HG03045 (cell line): ENCODE data around the gene LCN1.
"Not testable (repeated sequence)": the region's sequence is repeated elsewhere in the genome, so short reads cannot be mapped to it uniquely, and the experiment has no call there.

Experiments used
- ATAC-seq: cut with Tn5 transposase; IDR thresholded peaks from one replicate; pipeline ENCODE4 v1.9.1; 2021; ENCODE audit warnings: mild to moderate bottlenecking, moderate library complexity; ENCODE audit not compliant: unreplicated experiment

The LCN1 gene

GRCh38 chr9:135545646-135546176 lies 24.5 kb downstream of the LCN1 start, which contains the start of gene OBP2A:
Gene OBP2A, plus strand, starts transcription at chr9:135546126. Its CDS starts 55 bp downstream, at chr9:135546181.
- not testable (repeated sequence) for ATAC-seq

DNA sequence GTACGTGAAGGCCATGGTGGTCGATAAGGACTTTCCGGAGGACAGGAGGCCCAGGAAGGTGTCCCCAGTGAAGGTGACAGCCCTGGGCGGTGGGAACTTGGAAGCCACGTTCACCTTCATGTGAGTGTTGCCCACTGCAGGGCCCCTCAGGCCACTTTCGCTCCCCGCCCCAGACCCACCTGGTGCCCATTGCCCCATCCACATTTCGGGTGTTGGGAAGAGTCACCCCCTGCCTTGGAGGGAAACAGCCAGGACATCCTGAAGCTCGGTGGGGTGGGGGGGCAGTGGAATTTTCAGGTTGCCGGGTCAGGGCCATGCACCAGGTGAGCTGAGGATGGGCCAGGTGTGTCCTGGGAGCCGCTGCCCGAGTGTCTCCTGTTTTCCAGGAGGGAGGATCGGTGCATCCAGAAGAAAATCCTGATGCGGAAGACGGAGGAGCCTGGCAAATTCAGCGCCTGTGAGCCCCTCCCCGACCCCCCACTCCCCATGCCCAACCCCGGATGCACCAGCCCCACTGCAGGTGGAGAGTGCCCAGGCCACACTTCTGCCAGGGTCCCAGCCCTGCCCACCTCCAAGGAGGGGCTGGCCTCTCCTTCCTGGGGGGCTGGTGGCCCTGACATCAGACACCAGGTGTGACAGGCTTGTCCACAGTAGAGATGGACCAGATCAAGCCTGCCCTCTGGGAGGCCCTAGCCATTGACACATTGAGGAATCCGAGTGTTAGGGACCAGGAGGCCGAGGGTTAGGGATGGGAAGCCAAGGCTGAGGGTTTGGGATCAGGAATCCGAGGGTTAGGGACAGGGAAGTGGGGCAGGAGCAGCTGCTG lies 25.8 kb downstream of the LCN1 start:
- ATAC-seq, result not testable (repeated sequence)

DNA sequence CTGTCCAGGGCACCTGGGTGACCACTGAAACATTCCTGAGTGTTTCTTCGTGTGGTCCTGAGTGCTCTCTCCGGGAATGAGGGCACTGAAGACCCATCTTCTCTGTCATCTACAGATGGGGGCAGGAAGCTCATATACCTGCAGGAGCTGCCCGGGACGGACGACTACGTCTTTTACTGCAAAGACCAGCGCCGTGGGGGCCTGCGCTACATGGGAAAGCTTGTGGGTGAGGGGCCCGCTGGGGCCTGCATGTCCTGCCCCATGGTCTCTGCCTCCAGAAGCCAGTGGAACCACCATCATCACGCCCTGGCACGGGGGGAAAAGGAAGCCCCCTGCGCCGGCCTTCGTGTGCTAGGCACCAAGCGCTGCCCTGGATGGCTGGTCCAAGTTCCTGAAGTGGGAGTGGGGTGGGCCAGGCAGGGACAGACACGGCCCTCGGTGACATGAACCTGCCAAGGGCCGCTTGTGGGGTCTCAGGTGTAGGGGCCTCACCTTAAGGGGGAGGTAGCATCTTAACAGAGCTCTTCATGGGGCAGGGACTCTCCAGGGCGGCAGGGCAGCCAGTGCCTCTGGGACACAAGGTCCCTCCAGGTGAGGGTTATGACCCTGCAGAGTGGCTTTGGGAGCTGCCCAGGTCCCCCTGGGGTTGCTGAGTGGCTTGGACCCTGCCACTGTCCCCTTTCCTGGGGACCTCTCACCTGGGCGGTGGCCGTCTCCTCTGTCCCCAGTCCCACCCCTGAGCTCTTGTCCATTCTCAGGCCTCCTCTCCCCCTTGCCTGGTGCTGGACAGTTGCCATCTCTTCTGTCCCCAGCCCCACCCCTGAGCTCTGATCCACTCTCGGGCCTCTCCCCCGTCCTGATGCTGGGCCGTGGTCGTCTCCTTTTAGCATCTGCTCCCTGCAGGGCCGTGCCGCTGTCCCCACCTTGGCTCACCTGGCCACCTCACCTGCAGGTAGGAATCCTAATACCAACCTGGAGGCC lies 26.8 kb downstream of the LCN1 start:
- ATAC-seq, result no peak

DNA sequence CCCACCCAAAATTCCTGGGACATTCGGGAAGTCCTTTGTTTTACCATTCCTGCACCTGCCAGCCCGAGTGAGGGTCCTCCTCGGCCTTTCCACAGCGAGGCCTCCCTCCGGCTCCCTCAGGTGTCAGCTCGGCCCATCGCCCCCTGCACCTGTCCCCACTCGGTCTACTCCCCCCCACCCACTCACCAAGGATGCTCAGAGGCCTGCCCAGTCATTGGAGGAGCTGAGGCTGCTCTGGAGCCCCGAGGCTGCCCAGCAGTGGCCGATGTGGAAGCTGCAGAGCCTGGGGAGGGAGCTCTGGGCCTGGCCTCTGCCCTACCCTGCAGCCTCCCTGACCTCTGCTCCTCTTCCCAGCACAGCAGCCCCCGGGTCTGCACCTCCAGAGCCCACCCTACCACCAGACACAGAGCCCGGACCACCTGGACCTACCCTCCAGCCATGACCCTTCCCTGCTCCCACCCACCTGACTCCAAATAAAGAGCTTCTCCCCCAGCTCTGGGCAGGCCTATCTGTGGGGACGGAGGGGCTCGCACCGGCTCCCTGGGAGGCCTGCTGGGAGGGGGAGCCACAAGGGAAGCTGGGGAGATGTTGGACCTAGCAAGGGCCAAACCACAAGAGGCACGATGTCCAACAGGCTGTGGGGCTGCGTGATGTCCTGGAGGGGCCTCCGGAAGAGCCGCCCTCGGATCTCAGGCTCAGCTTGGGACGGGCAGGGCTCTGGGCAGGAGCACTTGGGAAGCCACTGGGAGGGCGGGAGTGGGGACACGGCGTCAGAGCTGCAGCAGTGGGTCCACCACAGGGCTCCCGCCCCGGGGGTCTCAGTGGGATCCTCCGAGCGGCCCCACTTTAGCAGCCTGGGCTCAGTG lies 28.5 kb downstream of the LCN1 start:
- not testable (repeated sequence) for ATAC-seq

- no peak for ATAC-seq
Observed at GRCh38 chr9:135550344-135550918, 29.2 kb downstream of the LCN1 start.

DNA sequence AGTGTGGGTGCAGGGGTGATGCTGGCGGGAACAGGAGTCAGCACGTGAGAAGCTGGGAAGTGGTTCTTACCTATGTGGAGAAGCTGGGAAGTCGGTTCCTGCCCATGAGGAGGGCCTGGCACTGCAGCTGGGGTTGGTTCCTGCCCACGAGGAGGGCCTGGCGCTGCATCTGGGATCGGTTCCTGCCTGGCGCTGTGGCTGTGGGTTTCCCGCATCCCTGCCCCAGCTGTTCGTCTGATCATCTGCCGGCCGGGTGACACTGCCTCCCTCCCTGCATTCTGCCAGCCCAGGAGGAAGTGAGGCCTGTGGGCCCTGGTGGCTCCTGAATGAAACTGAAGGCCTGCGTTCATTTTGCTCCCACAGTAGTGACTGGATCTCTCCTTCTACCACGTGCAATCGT lies 29.8 kb downstream of the LCN1 start:
- no peak for ATAC-seq

GRCh38 chr9:135551456-135551855 lies 30.2 kb downstream of the LCN1 start:
- no peak for ATAC-seq

GRCh38 chr9:135552021-135552697 lies 30.9 kb downstream of the LCN1 start:
- ATAC-seq, result no peak

GRCh38 chr9:135552698-135553171 lies 31.5 kb downstream of the LCN1 start:
- no peak for ATAC-seq

DNA sequence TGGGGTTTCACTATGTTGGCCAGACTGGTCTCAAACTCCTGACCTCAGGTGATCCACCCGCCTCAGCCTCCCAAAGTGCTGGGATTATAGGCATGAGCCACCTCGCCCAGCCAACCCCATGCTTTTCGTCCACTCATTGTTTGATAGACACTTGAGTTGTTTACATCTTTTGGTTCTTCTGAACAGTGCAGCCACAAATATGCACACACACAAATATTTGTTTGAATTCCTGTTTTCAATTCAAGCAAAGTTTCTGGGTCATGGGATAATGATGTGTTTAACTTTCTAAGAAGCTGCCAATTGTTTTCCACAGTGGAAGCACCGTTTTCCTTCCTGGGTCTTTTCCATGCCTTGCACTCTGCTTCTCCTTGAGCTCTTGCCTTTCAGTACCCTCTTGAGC lies 33.5 kb downstream of the LCN1 start:
- ATAC-seq, result no peak

DNA sequence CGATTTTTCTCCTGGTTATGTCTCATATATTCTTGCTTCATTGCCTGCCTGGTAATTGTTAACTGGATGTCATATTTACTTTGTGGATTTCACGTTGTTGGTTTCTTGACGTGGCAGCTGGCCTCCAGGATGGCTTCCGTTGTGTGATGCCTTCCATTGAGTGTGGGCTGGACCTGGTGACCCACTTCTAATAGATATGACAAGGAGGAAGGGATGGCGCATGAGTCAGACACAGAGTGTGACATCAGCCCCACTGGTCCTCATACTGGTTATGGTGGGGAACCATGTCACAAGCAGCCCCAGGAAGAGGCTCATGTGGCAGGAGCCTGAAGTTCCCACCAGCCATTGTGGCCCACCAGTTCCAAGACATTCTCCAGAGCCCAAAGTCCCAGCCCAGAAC lies 34.0 kb downstream of the LCN1 start:
- ATAC-seq, result no peak

DNA sequence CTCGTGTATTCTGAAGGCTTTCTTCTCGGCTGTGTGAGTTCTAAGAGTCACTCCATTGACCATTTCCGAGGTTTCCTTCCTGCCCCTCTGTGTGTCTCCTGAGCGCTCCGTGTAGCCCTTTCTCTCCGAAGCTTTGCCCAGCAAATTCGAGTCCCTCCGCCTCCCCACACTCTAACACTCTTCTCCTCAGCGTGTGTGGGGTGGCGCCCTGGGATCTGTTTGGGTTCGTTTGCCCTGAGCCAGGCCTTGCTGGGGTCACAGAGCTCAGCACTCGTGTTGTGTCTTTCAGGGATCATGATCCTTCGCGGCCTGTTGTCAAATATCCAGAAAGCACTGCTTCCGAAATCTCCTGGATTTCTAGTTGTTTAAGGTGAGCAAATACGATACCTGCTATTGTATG lies 34.7 kb downstream of the LCN1 start:
- no peak for ATAC-seq

- no peak for ATAC-seq
Observed at GRCh38 chr9:135559606-135560005, 38.4 kb downstream of the LCN1 start.

DNA sequence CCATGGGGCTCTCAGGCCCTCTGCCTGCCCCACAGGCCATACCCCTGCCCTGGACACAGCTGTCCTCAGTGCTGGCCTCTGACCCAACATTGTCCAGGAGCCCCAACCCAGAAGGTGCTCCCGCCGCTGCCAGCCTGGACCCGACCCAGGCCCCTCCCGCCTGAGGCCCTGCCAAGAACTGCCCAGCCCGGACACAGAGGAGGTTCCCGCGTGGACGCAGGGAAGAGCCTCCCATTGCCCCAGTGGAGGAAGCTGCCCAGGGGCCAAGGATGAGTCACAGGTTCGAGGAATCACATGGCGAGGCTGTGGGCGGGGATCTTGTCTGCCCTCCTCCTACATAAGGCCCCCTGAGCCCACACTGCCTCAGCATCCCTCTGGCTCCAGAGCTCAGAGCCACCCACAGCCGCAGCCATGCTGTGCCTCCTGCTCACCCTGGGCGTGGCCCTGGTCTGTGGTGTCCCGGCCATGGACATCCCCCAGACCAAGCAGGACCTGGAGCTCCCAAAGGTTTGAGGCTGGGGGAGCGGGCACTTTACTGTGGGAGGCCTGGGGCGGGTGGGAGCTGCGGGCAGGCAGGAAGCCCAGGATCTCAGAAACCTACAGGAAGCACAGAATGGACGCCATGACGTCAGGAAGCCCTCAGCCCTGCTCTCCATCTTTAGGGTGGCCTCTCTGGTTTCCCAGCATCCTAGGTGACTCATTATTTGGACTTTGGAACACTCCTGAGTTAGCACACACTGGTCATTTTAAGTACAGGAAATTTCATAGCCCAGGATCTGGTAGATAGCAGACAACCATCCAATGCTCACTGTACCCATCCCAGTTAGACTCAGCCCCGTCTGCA lies 40.4 kb downstream of the LCN1 start, which contains the start of gene PAEP:
Gene PAEP, plus strand, starts transcription at position 366 of the 844 bp plus-strand sequence.
- ATAC-seq, result no peak

- ATAC-seq, result no peak
Observed at GRCh38 chr9:135562235-135562745, 41.0 kb downstream of the LCN1 start.

GRCh38 chr9:135563039-135563476 lies 41.8 kb downstream of the LCN1 start:
- no peak for ATAC-seq

DNA sequence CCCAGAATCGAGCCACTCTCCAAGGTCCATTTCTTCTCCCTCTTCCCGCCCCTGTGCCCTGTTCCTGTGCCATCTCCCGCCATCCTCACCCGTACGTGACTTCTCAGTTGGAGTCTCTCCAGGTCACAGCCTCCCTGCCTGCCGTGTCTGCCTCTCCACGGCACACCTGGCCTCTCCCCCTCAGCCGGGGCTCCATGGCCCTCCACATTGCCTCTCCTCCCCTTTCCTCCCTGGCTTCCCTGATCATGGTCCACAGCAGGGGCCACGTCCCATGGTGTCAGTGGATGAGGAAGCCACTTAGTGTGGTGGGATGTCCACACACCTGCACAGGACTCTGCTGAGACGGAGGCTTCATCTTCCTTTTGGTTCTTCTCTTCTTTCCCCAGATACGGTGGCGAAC lies 42.6 kb downstream of the LCN1 start:
- ATAC-seq, result no peak

GRCh38 chr9:135565141-135565628 lies 43.9 kb downstream of the LCN1 start:
- no peak for ATAC-seq
